Kidney glomerular epithelial cell (primary cell): Measurements from ENCODE around the gene HOXB9.

ENCODE experiments used
- DNase-seq: peaks from one replicate; lab custom pipeline; 2025; lab: John Stamatoyannopoulos, UW

HOXB9 gene

GRCh38 chr17:48583708-48584222 is 42.4 kb downstream of the HOXB9 start:
- DNase-seq, result no peak

- no peak for DNase-seq
These were observed 43.4 kb downstream of the HOXB9 start for GRCh38 chr17:48582750-48583069.

- DNase-seq, result no peak
These were observed 46.2 kb downstream of the HOXB9 start for GRCh38 chr17:48579760-48580554.

- DNase-seq, result no peak
These were observed 46.7 kb downstream of the HOXB9 start for GRCh38 chr17:48579471-48579759.

- DNase-seq, result no peak
These were observed 47.3 kb downstream of the HOXB9 start for GRCh38 chr17:48578616-48579470.

GRCh38 chr17:48577946-48578615 is 48.1 kb downstream of the HOXB9 start, which contains the start of gene HOXB4:
TSS of gene HOXB4 (minus strand) at chr17:48578350. CDS start at chr17:48578319, 31 bp downstream.
- DNase-seq, result peak; percentile 49

- peak; percentile 41 for DNase-seq
These were observed 48.7 kb downstream of the HOXB9 start for GRCh38 chr17:48577330-48577945.

- peak; percentile 21 for DNase-seq
These were observed 49.5 kb downstream of the HOXB9 start for GRCh38 chr17:48576479-48577309.

- DNase-seq, result no peak
These were observed 50.3 kb downstream of the HOXB9 start for GRCh38 chr17:48575673-48576478.

- DNase-seq, result no peak
These were observed 51.0 kb downstream of the HOXB9 start for GRCh38 chr17:48575066-48575582.

GRCh38 chr17:48574505-48575065 is 51.6 kb downstream of the HOXB9 start:
- DNase-seq, result no peak

GRCh38 chr17:48571826-48572417 is 54.2 kb downstream of the HOXB9 start:
- DNase-seq, result no peak
